Thyroid gland (tissue), 4 donors: Measurements from ENCODE around the gene GFER.

Experiments
- CTCF ChIP-seq, 6 experiments: fragments of 200-600 bp in 3 of 6; fragments of 450-650 bp in 3 of 6; sonication (generic) in 3 of 6; IDR thresholded peaks; one replicate each; pipeline ENCODE4 v1.5.1; 2016 to 2019; ENCODE audit warnings: antibody characterized with exemption in 6 of 6, mild to moderate bottlenecking in 2 of 6, inconsistent platforms in 1 of 6, moderate library complexity in 1 of 6
- POLR2A ChIP-seq, 2 donors: fragments of 450-650 bp; IDR thresholded peaks; one replicate each; pipeline ENCODE4 v1.6.1; 2017; ENCODE audit warnings: antibody characterized with exemption in 2 of 2, mild to moderate bottlenecking in 2 of 2, moderate library complexity in 1 of 2

GRCh38 chr16:2001035-2001434, 17.0 kb downstream of the GFER start:
- TF ChIP-seq CTCF (IDR thresholded peaks at IDR 0.05) (no peak), POLR2A (IDR thresholded peaks at IDR 0.05) (no peak)
